OCI-LY1 (cell line): ENCODE measurements around the gene CARMIL1.

ENCODE experiments used
- EZH2 ChIP-seq: fragments of 200-600 bp; sonication (generic), shearing (Covaris generic); IDR thresholded peaks from 2 replicates; pipeline ENCODE4 v1.8.0; 2017; ENCODE audit warnings: borderline replicate concordance, mixed run types, mild to moderate bottlenecking, antibody characterized with exemption, low read length, moderate library complexity, mixed read lengths
- TF ChIP-seq, protein P1 (sequence below): fragments of 200-600 bp; sonication (generic), shearing (Covaris generic); IDR thresholded peaks from 2 replicates; pipeline ENCODE4 v1.5.1; 2017; ENCODE audit warnings: mild to moderate bottlenecking, antibody characterized with exemption, low read length, moderate library complexity, mixed read lengths

DNA sequence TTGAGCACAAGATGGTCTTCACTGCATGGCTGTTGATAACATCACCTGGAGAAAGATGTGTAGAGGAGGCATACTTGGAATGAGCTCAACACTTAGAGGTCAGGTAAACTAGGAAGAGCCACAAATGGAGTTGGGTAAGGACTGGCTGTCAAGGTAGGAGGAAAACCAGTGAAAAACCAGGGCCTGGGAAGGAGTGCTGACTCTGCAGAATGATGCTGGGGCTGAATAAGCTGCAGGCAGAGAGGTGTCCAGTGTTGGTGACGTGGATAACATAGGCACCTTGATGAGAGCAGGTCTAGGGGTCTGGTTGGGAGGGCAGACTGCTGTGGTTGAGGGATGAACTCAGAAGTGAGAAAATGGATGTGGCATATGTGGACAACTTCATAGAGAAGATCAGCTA, 160.2 kb downstream of the CARMIL1 start:
- TF ChIP-seq, protein P1, sequence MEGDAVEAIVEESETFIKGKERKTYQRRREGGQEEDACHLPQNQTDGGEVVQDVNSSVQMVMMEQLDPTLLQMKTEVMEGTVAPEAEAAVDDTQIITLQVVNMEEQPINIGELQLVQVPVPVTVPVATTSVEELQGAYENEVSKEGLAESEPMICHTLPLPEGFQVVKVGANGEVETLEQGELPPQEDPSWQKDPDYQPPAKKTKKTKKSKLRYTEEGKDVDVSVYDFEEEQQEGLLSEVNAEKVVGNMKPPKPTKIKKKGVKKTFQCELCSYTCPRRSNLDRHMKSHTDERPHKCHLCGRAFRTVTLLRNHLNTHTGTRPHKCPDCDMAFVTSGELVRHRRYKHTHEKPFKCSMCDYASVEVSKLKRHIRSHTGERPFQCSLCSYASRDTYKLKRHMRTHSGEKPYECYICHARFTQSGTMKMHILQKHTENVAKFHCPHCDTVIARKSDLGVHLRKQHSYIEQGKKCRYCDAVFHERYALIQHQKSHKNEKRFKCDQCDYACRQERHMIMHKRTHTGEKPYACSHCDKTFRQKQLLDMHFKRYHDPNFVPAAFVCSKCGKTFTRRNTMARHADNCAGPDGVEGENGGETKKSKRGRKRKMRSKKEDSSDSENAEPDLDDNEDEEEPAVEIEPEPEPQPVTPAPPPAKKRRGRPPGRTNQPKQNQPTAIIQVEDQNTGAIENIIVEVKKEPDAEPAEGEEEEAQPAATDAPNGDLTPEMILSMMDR = no peak
- no peak for TF ChIP-seq EZH2
